Raji (cell line): ENCODE data around the gene CYTH1.

ENCODE experiments used
- POLR2A ChIP-seq: IDR thresholded peaks from 2 replicates; pipeline ENCODE4 v1.6.1; 2011; ENCODE audit warnings: low read depth, low read length, control low read depth; ENCODE audit not compliant: insufficient read depth

The CYTH1 gene

DNA sequence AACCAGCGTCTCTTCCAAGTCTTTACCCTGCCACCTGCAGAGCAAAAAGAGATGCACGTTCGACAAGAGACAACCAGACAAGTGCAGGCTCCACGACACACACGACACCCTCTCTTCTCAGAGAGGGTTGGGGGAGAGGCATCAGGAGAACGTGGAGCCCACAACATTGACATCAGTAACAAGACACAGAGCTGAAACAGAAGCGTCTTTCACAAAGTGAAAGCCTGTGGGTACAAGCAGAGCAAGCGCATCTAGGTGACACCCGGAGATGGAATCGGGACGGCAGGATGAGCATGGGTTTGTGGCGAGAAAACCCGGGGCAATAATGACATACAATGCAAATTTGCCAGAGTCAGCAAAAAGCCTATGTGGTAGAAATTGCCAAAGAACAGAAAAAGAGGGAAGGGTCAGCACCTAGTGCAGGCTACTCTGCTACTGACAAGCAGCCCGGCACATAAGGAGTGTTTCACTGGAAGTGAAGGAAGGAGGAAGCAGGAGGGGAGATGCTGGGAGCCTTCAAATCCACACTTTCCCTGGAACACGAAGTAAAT lies 89.5 kb downstream of the CYTH1 start:
- no peak for TF ChIP-seq POLR2A

DNA sequence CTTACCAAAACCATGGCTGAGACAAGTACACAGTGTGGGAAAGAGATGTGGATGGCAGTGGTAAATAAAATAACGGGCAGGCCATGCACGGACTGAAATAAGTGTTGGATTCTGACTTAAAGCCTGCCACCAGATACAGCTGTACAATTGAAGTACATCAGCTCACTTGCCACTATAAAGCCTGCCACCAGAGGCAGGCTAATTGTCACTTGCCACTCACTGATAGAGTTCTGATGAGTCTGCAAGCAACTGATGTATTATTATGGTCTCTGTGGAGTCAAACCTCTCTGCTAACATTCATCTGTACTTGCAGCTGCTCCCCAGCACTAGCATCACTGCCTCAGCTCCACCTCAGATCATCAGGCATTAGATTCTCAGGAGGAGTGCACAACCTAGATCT lies 93.0 kb downstream of the CYTH1 start:
- TF ChIP-seq POLR2A: no peak

DNA sequence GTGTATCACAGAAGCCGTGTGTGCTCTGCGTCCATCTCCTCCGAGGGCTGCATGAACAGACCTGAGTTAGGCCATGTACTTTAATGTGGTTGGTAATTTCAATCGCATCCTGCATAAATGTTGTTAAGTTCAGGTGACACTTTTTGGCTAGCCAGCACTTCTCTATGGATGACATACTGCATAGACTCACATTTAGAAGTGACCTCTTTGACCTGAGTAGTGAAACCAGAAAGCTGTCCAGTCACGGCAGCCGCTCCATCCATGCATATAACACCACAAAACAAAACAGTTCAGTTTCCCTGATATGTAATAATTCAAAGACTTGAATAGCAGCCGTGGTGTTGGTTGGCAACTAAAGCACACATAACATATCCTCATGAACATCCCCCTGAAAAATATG lies 94.1 kb downstream of the CYTH1 start:
- TF ChIP-seq POLR2A: no peak

DNA sequence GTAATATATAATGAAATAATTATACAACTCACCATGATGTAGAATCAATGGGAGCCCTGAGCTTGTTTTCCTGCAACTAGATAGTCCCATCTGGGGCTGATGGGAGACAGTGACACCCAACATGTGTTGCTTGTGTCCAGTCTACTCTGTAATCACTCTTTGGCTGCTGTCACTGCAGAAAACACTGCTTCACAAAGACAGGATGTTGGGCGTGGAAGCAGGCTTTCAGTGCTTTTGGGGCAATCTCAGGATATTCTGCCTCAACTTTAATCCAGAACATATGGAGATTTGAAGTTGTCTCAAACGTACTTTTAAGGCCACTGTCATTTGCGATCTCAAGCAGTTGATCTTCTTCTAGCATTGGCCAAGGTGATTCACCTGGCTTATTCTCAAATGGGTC lies 94.9 kb downstream of the CYTH1 start:
- TF ChIP-seq POLR2A: no peak

DNA sequence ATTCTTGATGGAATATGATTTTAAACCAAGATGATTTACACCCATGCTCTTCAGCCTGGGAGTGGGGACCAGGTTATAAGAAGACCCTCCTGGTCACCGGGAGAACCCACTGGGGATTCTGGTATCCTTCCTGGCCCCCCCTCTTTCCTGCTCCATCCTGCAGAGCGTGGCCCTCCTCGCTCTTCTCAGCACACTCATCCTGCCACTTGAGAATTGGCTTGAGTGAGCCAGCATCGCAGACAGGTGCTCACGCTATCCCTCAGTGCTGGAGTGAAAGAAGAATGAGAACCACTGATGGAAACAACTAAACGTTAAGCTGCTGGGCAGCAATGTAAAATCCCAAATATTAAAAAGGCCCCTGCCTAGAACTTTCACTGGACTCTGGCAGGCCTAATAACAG lies 98.0 kb downstream of the CYTH1 start:
- no peak for TF ChIP-seq POLR2A

DNA sequence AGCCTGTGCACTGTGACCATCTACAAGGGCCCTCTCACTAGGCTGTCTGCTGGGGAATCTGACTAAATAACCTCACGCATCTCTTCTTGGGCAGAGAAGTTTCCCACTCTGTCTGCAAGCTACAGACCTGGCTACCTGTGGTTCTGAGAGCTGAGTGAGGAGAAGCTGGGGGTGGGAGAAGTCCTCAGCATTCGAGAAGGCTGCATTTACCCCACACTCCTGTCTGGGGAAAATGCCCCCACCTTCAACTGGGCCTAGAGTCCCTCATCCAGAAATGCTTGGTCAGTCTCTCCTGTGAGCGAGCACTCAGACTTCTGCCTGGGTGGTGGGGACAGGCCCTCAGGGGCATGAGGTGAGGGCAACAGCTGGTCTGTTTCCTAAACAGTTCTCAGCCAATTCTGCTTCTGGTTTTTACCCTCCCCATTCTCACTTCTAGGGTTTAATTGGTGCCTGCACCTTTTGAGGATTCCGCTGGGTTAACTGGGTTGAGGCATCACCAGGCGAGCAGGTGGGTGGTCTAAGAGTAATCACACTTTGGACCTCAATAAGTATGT lies 98.6 kb downstream of the CYTH1 start:
- no peak for TF ChIP-seq POLR2A

DNA sequence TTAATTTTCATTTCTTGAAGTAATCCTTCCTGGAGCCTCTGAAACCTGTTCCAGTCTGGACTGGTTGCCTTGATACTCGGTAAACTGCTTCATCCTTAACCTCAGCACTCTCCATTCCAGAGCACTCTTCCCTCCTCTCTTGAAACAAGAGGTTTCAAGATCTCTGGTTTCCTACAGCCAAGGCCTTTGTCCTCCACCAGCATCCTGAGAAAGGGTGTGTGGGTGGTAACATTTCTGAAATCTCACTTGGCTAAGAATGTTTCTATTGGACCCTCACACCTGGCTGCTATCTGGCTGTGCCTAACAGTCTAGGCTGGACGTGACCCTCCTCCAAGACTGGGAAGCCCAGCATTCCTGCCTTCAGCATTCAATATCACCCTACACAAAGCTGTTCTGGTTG lies 99.7 kb downstream of the CYTH1 start:
- no peak for TF ChIP-seq POLR2A

DNA sequence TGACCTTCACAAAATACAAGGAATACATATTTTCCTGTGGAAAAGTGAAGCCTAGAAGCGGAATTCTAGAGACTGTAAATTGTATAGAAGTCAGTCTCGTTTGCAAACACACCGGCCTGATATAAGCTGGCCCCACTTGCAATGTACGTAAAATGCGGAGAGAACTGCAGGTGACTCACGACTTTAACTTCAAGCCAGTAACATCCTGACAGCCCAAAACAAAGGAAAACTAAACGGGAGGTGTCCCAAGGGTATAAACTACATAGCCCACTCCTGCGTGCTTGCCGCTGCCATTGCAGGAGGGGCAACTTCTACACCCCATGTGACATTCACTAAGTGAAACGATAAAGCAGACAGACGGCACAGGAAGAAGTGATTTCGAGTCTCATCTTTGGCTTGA lies 101.6 kb downstream of the CYTH1 start:
- no peak for TF ChIP-seq POLR2A

DNA sequence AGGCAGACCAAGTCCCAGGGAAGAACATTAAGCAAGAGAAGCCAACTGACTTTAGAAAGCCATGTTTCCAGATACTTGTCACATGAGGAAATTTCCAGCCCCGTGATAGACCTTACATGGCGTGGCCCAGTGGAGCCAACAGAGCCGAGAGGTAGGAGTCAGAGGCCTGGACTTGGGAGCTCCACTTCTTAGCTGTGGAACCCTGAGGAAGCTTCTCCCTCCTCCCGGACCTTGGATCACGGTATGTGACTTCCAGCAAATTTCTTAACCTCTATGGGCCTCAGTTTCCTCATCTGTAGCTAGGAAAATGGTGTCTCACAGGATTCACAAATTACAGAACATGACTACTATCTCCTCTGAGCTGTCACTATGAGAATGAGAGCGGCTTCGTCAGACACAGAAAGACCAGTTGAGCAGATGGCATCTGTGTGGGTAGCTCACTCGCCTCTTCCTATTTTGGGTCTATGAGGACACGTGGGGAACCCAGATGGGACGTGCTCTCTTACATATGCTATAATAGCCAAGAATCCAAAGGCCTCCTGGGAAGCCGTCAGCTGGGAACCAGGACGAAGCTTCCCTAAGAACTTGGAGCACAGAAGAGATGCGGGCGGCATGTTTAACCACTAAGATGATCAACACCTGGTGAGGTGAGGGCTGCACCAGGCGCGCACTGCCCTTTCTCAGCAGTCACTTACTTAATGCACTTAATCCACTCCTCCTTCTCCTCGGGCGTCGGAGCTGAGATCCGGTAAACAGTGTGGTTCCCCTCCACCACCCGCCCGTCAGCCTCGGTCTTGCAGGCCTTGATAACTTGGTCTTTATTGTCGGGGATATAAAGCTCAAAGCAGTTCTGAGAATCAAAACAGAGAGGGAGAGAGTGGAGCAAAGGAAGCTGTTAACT lies 102.3 kb downstream of the CYTH1 start:
- no peak for TF ChIP-seq POLR2A

DNA sequence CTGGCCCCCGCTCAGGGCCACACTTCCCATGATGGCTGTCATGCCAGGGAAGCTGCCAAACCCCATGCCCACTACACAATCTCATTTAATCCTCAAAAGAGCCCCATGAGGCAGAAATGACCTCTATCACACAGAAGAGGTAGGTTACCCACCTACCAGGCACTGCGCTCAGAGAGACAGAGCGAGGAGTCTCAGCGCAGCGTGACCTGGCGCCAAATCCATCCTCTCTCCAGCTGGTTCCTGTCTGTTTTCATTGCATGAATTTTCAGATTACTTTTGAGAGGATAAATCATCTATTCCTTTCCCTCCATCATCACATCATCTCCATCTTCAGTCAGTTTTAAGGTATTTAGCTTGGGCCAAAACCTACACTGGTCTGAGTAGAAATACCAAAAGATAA lies 103.4 kb downstream of the CYTH1 start:
- no peak for TF ChIP-seq POLR2A

DNA sequence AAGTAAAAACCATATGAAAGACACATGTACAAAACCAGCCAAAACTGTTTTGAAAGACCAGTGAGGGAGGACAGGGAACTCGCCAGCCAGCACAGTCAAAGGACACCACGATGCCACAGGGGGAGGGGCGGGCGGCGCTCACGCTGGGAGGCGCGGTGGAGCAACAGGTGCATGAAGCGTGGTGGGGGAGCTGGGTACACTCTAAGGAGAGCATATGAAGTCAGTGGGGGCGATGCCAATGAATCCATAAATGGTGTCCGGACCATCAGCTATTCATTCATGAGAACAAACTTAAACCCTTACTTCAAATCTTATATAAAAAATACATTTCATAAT lies 103.9 kb downstream of the CYTH1 start:
- no peak for TF ChIP-seq POLR2A

DNA sequence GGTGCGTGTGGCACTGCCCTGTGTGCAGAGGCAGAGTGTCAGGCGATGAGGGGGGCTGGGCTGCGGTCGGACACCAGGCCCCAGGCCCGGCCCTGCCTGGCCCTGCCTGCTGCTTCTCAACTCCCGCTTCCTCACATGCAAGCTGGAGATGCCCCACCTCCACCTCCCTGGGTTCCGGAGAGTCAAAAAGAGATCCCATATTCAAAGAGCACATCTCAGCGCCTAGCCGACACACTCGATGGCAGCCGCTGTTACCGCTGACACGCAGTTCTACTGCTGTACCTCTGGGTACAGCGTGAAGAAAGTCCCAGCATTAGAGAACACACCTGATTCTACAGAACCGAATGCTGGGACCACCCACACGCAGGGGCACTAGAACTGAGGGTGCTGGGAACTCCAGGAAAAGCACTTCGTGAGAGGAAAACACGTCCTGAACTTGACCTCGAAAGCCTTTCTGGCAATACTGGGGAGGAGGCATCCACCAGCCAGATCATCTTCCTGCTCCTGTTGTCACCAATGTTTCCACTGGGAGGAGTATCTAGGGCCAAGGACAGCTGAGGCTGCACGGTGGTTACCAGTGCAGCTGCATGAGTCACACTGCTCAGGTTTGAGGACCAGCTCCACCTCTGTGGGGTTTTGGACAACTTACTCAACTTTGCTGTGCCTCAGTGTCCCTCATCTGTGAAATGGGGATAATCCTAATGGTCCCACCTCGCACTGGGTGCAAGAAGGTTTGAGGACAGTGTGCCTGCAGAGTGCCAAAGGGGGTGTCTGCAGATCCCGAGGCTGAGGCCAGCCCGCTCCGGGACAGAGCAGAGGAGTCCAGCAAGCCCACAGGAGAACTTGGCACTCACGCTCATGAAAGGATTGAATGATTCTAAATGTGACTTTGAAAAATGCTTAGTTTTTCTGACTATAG lies 104.5 kb downstream of the CYTH1 start:
- no peak for TF ChIP-seq POLR2A

DNA sequence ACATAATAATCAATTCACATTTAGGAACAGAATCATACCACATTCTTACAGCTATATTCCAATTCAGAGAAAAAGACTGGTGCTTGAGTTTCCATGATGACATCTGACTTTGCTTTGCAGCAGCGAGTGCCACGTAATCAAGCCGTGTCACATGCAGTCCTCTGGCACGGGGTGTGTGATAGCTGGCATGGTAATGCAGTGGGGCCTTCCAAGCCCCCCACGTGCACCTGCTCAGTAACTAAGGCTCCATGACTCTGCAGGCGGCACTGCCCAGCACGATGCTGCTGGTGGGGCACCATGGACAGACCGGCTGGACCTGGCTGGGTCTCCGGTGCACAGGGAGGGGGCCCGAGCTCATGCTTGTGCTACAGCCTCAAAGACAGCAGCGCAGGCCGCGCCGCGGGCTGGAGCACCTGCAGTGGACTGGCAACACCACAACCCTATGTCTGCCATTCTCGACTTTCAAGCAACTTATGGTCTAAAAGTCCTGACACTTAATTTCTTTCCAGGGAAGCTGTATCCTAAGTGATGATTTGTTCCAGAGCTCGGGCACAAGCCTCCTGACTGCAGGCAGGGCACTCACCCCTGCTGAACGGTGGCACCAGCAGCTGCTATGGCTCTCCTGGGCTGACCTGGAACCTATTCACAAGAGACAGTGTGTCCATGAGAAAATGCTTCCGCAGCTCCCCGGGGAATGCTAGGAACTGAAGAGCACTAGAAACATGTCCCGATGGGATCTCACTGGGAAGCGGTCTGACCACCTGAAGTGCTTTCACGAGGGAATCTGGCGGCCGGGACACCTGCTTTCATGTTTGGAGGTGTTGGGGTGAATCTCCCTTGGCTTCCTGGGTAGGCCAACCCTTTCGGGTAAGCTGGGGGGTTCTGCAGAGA lies 105.4 kb downstream of the CYTH1 start:
- TF ChIP-seq POLR2A: no peak

DNA sequence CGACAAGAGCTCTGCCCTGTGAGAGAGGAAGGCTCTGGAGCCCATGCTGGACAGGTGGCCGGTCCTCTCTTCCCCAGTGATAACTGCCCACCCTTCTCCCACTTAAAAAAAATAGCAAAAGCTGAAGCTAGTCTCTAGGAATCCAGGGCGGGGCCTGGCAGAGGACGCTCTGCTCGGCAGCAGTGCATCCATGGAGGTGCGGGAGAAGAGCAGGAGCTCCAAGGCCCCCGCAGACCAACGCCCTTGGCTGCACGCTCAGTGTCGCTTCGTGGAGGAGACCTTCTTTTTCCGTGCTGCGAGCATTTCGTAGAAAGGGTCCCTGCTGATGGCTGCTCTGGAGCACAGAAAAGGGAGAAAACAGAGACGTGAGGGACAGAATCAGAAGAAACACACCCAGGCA lies 106.2 kb downstream of the CYTH1 start:
- no peak for TF ChIP-seq POLR2A

DNA sequence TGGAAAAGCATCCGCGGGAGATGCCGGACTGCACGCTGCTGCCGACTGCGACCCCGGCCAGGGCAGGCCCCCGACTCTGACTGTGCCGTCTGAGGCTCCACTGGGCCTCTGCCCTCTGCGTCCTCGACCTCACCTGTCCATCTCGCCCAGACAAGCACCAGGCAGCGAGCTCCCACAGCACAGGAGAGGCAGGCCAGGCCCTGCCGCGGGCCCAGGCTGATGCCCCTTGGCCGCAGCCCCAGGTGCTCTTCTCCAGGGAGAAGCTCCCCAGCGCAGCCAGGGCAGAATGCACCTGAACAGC lies 106.8 kb downstream of the CYTH1 start:
- TF ChIP-seq POLR2A: no peak
